VCaP (cell line): ENCODE measurements around the gene IGSF5.
A peak's percentile ranks its signal among the peaks of the same experiment; 100 is the strongest.

Experiments
- H3K27ac ChIP-seq: fragments of 450-650 bp; 2 replicates; pipeline ENCODE4 v1.5.1; 2017
- TF ChIP-seq, protein P1 (sequence below): fragments of 450-650 bp; conservative IDR thresholded peaks from 2 replicates; pipeline ENCODE4 v1.5.1; 2017; ENCODE audit warnings: mild to moderate bottlenecking, moderate library complexity

The IGSF5 gene

DNA sequence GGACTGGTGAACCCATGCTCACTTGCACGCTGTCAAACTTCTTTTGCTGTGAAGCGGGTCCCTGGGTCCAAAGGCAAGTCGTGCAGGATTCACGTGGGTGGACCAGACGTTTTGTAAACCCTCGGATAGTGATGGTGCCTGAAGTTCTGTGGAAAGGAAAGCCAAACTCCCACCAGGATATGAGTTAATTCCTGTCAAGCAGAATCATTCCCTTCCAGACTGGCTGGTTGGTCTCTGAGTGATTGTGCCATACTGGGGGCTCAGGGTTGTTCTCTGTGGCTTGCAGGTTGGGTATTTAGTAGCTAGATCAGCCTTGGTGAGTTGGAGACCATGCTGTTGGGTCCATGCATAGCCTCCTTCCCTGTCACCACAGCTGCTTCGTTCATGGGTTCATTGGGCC lies 32.7 kb upstream of the IGSF5 start:
- TF ChIP-seq, protein P1, sequence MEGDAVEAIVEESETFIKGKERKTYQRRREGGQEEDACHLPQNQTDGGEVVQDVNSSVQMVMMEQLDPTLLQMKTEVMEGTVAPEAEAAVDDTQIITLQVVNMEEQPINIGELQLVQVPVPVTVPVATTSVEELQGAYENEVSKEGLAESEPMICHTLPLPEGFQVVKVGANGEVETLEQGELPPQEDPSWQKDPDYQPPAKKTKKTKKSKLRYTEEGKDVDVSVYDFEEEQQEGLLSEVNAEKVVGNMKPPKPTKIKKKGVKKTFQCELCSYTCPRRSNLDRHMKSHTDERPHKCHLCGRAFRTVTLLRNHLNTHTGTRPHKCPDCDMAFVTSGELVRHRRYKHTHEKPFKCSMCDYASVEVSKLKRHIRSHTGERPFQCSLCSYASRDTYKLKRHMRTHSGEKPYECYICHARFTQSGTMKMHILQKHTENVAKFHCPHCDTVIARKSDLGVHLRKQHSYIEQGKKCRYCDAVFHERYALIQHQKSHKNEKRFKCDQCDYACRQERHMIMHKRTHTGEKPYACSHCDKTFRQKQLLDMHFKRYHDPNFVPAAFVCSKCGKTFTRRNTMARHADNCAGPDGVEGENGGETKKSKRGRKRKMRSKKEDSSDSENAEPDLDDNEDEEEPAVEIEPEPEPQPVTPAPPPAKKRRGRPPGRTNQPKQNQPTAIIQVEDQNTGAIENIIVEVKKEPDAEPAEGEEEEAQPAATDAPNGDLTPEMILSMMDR, result no peak
- no peak overlapping the region for H3K27ac ChIP-seq

DNA sequence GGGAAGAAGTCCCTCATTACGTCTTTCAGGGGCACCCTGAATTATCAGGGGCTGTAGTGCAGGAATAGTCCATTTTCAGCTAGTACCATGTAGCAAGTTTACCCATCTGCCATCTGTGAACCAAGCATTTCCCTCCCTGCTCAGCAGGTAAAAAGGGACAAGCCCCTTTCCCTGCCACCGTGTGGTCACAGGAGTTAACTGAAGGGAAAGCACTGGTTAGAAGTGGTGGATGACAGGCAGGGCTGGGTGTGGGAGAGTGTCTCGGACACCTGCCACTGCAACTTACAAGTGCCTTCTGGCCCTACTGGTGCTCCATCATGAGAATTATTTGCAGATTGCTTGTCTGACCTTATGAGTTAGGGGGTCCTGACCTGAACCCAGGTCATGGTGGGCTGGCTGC lies 32.0 kb upstream of the IGSF5 start:
- H3K27ac ChIP-seq, result no peak overlapping the region; the same call in 1 of the 2 replicates
- TF ChIP-seq, protein P1, result peak; percentile 52

DNA sequence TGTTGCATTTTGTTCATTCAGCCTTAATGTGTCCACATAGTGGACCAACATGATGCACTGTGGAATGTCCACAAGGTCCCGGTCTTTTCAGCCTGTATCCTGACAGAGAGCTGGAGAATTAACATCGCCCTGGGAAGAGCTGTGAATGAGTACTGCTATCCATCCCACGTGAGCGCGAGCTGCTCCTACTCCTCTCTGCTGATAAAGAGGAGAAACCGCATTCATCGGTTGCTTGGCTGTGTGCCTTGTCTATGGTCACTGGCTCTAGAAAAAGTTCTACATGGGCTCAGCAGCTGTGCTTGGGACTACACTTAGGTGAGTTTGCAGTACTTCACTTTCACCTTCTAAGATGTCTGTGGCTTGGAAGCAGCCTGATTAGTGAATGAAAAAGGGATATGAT lies 31.1 kb upstream of the IGSF5 start:
- H3K27ac ChIP-seq, result no peak overlapping the region
- TF ChIP-seq, protein P1, result no peak

DNA sequence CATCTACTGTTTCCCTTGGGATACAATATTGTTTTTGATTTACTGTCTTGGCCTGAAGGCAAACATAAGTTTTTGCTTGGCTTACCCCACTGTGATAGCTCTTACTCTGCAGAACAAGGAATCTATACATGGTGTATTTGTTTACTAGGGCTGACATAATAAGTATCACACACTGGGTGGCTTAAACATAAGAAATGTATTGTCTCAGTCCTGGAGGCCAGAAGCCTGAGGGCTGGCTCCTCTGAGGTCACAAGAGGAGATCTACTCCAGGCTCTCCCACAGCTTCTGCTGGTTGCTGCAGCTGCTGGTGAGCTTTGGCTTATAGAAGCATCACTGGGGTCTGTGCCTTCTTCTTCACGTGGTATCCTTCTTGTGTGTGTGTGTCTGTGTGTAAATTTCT lies 30.7 kb upstream of the IGSF5 start:
- TF ChIP-seq, protein P1, result no peak
- H3K27ac ChIP-seq, result no peak overlapping the region

DNA sequence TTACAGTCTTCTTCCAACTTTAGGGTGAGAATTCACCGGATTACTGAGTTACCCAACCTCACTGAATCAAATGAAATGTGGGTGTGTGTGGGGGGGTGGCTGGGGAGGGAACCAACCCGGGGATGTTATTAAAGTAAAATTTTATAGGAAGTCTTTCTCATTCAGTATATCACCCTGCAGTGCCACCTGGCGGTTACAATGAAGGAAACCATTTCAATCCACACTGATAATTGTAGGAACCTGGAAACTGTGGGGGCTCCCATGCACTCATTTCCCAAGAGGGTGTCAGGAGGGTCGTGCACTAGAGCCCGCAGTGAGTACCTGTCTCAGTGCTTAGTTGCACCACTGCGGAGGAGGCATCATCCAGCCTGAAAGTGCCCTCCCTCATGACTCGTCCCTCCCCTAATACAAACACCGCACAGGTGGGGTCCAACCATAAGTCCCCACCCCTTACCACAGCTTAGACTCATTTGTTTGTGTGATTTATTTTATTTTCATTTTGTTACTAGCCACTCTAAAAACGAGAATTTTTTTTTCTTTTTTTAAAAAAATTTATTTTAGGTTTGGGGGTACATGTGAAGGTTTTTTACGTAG lies 29.1 kb upstream of the IGSF5 start:
- TF ChIP-seq, protein P1, result peak; percentile 88

DNA sequence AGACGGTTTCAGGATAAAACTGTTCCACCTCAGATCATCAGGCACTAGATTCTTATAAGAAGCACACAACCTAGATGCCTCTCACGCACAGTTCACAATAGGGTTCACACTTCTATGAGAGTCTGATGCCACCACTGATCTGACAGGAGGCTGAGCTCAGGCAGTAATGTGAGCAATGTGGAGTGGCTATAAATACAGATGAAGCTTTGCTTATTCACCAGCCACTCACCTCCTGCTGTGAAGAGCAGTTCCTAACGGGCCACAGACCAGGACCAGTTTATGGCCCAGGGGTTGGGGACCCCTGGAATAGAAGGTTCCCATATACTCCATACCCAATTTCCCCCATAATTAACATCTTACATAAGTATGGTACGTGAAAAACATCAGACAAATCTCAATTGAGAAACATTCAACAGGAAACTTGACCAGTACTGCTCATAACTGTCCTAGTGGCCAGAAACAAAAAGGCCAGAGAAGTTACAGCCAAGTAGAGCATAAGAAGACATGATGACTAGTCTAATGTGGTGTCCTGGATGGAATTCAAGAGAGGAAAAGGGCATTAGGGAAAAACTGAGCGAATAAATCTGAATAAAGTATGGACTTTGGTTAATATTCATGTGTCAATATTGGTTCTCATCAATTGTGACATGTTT lies 24.7 kb upstream of the IGSF5 start:
- H3K27ac ChIP-seq, result no peak overlapping the region
- TF ChIP-seq, protein P1, result peak; percentile 27; the same call in 1 of the 2 replicates

More for the DNA sequence above, 29.1 kb upstream of the IGSF5 start:
- H3K27ac ChIP-seq, result no peak overlapping the region; the same call in 1 of the 2 replicates

DNA sequence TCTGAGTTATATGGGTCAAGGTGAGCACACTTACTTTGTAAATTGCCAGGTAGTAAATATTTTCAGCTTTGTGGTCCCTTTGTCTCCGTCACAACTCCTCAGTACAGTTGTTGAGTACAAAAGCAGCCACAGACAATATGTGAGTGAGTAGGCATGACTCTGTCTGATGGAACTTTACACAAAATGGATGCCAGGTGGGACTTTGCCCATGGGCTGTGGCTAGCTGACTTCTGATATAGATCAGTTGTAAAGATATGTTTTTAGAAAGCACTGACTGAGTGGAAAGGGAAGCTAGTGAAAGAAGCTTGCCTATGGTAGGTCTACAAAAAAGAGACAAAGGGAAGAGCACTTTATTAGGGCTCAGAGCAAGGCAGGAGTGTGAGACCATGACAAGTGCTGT lies 23.1 kb upstream of the IGSF5 start:
- TF ChIP-seq, protein P1, result no peak
- H3K27ac ChIP-seq, result no peak overlapping the region
